Activated naive CD4-positive, alpha-beta T cell treated with anti-CD3 and anti-CD28 coated beads, Interleukin-2, amount 10 ng/mL, durations not matched to agents 7 days and 5 days (primary cell): Measurements from ENCODE around the gene FADS3.
"Not testable (repeated sequence)": the region's sequence is repeated elsewhere in the genome, so short reads cannot be mapped to it uniquely, and the experiment has no call there.

ENCODE experiments used
- CTCF ChIA-PET: fragments of 350-600 bp; sonication (Branson Sonifier 250); formaldehyde crosslinking; loops from one replicate; lab custom pipeline; 2021; ENCODE audit warnings: antibody characterized with exemption; lab: Charles Lee
- DNase-seq: peaks from one replicate; pipeline ENCODE4 v3.0.0-alpha.2; 2020
- H3K27ac Mint-ChIP-seq: one replicate; pipeline ENCODE4 v1.8.0; 2021; ENCODE audit warnings: mild to moderate bottlenecking, moderate library complexity, mixed read lengths
- H3K27me3 Mint-ChIP-seq: one replicate; pipeline ENCODE4 v1.8.0; 2021; ENCODE audit warnings: mild to moderate bottlenecking, mixed read lengths
- H3K36me3 Mint-ChIP-seq: one replicate; pipeline ENCODE4 v1.8.0; 2021; ENCODE audit warnings: mixed read lengths
- H3K4me1 Mint-ChIP-seq: one replicate; pipeline ENCODE4 v1.8.0; 2021; ENCODE audit warnings: mixed read lengths
- H3K4me3 Mint-ChIP-seq: one replicate; pipeline ENCODE4 v1.8.0; 2021; ENCODE audit warnings: mild to moderate bottlenecking, moderate library complexity, mixed read lengths
- H3K9me3 Mint-ChIP-seq: one replicate; pipeline ENCODE4 v1.8.0; 2021; ENCODE audit warnings: mixed read lengths

The FADS3 gene

GRCh38 chr11:61886643-61887042 is 4.7 kb downstream of the FADS3 start:
- CTCF ChIA-PET, result interaction anchor here (1.1 to 1.6 kb wide), 4 partner anchors 10 to 222 kb away, joined by 3 to 6 read pairs (median 4); no protein-coding TSS in a partner anchor
- peaks cover 34% of the 10 kb centered on the region for H3K27me3 Mint-ChIP-seq
- no peaks in the 10 kb centered on the region for H3K9me3 Mint-ChIP-seq
- H3K27ac Mint-ChIP-seq, result no peak overlapping the region
- no peaks in the 10 kb centered on the region for H3K36me3 Mint-ChIP-seq
- H3K4me1 Mint-ChIP-seq, result peaks cover 3% of the 10 kb centered on the region
- H3K4me3 Mint-ChIP-seq, result no peak overlapping the region
- DNase-seq, result no peak

- CTCF ChIA-PET, result interaction anchor here (1.2 to 1.4 kb wide), 3 partner anchors 12 to 223 kb away, joined by 3 to 6 read pairs (median 4); no protein-coding TSS in a partner anchor
- no peak overlapping the region for H3K27ac Mint-ChIP-seq
- no peak for DNase-seq
- no peaks in the 10 kb centered on the region for H3K36me3 Mint-ChIP-seq
- peaks cover 33% of the 10 kb centered on the region for H3K27me3 Mint-ChIP-seq
- no peaks in the 10 kb centered on the region for H3K9me3 Mint-ChIP-seq
- no peak overlapping the region for H3K4me3 Mint-ChIP-seq
- peaks cover 3% of the 10 kb centered on the region for H3K4me1 Mint-ChIP-seq
These were observed 5.4 kb downstream of the FADS3 start for GRCh38 chr11:61885784-61886580.

DNA sequence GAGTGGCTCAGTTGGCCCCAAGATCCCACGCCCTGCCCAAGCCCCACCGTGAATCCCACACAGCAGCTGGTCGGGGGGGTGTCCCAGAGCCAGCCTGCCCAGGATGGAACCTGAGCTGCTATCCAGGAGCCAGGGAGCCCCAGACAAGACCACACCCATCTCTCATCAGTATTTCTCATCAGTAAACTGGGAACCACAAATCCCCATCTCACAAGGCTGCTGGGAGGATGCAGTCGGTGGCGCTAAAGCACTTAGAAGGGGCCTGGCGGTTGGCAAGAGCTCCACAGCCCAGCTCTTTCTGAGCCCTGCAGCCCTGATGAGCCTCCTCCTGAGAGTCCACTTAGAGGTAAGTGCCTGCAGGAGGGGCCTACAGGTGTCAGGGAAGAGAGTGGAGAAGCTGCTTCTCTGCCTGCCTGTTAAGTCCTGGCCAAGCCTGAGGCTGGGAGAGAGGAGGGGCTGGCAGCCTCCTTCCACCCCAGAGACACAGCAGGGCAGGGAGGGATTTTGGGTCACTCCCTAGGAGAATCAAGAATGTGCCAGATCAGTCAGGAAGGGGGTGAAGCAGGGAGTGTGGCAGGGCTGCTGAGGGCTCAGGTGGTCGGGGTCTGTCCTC is 6.1 kb downstream of the FADS3 start:
- no peaks in the 10 kb centered on the region for H3K9me3 Mint-ChIP-seq
- no peaks in the 10 kb centered on the region for H3K36me3 Mint-ChIP-seq
- no peak overlapping the region for H3K4me3 Mint-ChIP-seq
- H3K27ac Mint-ChIP-seq, result no peak overlapping the region
- H3K4me1 Mint-ChIP-seq, result no peaks in the 10 kb centered on the region
- CTCF ChIA-PET, result interaction anchor here (0.8 to 1.5 kb wide), 5 partner anchors 13 to 223 kb away, joined by 3 to 6 read pairs (median 4); no protein-coding TSS in a partner anchor
- H3K27me3 Mint-ChIP-seq, result peaks cover 29% of the 10 kb centered on the region
- DNase-seq, result no peak

DNA sequence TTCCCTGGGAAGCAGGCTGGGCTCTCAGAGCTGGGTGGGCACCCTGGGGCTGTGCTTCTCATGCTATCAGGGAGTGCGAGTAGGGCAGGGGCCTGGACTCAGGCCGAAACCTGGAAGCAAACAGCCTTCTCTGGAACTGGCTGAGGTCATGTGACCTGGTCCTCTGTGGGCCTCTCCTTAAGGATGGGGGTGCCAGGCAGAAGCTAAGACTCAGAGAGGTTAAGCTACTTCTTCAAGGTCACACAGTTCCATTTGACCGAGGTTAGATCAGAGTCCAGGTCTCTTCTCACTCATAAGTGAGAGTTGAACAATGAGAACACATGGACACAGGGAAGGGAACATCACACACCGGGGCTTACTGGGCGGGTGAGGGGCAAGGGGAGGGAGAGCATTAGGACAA is 7.4 kb downstream of the FADS3 start:
- CTCF ChIA-PET, result interaction anchor here (1.5 kb wide), 2 partner anchors 14 to 86 kb away, joined by 3 to 4 read pairs; no protein-coding TSS in a partner anchor
- no peaks in the 10 kb centered on the region for H3K4me1 Mint-ChIP-seq
- DNase-seq, result no peak
- H3K4me3 Mint-ChIP-seq, result no peak overlapping the region
- no peaks in the 10 kb centered on the region for H3K9me3 Mint-ChIP-seq
- peaks cover 26% of the 10 kb centered on the region for H3K27me3 Mint-ChIP-seq
- no peaks in the 10 kb centered on the region for H3K36me3 Mint-ChIP-seq
- H3K27ac Mint-ChIP-seq, result no peak overlapping the region

DNA sequence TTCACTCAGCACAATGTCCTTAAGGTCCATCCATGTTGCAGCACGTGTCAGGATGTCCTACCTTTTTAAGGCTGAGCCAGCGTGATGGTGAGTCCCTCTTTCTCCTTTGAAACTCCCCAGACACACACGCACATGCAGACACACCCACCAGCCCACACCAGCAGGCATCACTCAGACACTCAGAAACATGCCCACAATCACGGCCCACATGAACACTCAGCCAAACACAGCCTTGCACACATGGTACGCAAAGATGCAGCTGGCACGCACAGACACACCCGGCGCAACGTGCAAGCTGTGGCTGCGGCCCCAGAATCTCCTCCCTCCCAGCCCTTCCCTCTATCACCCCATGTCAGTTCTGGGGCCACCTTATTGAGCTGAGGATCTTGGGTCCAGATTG is 8.0 kb downstream of the FADS3 start:
- no peaks in the 10 kb centered on the region for H3K36me3 Mint-ChIP-seq
- CTCF ChIA-PET, result interaction anchor here (1.5 kb wide), 1 partner anchor 15 kb away, joined by 4 read pairs; no protein-coding TSS in a partner anchor
- no peak overlapping the region for H3K27ac Mint-ChIP-seq
- no peaks in the 10 kb centered on the region for H3K4me1 Mint-ChIP-seq
- no peak for DNase-seq
- H3K27me3 Mint-ChIP-seq, result peaks cover 26% of the 10 kb centered on the region
- no peak overlapping the region for H3K4me3 Mint-ChIP-seq
- H3K9me3 Mint-ChIP-seq, result no peaks in the 10 kb centered on the region

GRCh38 chr11:61882879-61883278 is 8.5 kb downstream of the FADS3 start:
- Mint-ChIP-seq H3K27me3 (peaks cover 30% of the 10 kb centered on the region), H3K9me3 (no peaks in the 10 kb centered on the region), H3K4me3 (no peak overlapping the region), H3K36me3 (no peaks in the 10 kb centered on the region), H3K27ac (no peak overlapping the region), H3K4me1 (no peaks in the 10 kb centered on the region)
- no peak for DNase-seq
- CTCF ChIA-PET, result interaction anchor here (1.5 to 1.7 kb wide), 2 partner anchors 15 to 199 kb away, joined by 4 read pairs; no protein-coding TSS in a partner anchor

DNA sequence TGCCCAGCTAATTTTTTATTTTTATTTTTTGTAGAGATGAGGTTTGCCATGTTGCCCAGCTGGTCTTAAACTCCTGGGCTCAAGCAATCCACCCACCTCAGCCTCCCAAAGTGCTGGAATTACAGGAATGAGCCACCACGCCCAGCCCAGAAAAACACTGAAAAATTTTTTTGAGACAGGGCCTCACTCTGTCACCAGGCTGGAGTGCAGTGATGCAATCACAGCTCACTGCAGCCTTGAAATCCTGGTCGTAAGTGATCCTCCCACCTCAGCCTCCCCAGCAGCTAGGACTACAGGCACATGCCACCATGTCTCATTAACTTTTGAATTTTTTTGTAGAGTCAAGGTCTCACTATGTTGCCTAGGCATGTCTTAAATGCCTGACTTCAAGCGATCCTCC is 9.1 kb downstream of the FADS3 start:
- H3K4me3 Mint-ChIP-seq, DNase-seq, H3K27ac Mint-ChIP-seq, H3K4me1 Mint-ChIP-seq, H3K36me3 Mint-ChIP-seq, H3K9me3 Mint-ChIP-seq: not testable (repeated sequence)
- CTCF ChIA-PET, result interaction anchor here (1.7 to 2.0 kb wide), 2 partner anchors 11 to 200 kb away, joined by 4 to 8 read pairs; no protein-coding TSS in a partner anchor
- peaks cover 29% of the 10 kb centered on the region for H3K27me3 Mint-ChIP-seq

DNA sequence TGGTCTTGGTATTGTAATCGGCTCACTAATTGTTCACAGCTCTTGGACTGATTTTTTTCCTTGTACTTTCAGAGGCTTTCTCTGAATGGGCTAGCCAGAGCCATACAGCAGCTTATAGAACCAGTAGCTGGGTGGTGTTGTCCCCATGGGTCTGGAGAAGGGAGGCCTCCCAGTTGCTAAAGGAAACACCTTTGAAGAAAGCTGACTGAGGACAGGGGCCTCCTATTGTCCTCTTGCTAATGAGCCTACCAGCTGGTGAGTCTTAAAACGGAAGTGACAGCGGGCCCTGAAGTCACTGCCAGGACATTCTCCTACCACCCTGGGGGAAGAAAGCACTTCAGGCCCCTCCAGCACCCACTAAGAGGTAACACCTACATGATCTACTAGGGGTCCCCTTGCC is 9.9 kb downstream of the FADS3 start:
- Mint-ChIP-seq H3K36me3 (no peaks in the 10 kb centered on the region), H3K4me3 (no peak overlapping the region), H3K9me3 (no peaks in the 10 kb centered on the region), H3K27me3 (peaks cover 24% of the 10 kb centered on the region), H3K4me1 (no peaks in the 10 kb centered on the region), H3K27ac (no peak overlapping the region)
- DNase-seq, result no peak
- CTCF ChIA-PET, result interaction anchor here (0.7 to 2.0 kb wide), 3 partner anchors 11 to 201 kb away, joined by 3 to 8 read pairs (median 4); no protein-coding TSS in a partner anchor

- H3K36me3 Mint-ChIP-seq, result no peaks in the 10 kb centered on the region
- H3K27ac Mint-ChIP-seq, result no peak overlapping the region
- no peak for DNase-seq
- no peak overlapping the region for H3K4me3 Mint-ChIP-seq
- no peaks in the 10 kb centered on the region for H3K4me1 Mint-ChIP-seq
- H3K9me3 Mint-ChIP-seq, result no peaks in the 10 kb centered on the region
- CTCF ChIA-PET, result interaction anchor here (0.7 to 2.0 kb wide), 2 partner anchors 10 to 19 kb away, joined by 3 to 8 read pairs; no protein-coding TSS in a partner anchor
- H3K27me3 Mint-ChIP-seq, result peaks cover 24% of the 10 kb centered on the region
These were observed 10.9 kb downstream of the FADS3 start for GRCh38 chr11:61880454-61880853.

DNA sequence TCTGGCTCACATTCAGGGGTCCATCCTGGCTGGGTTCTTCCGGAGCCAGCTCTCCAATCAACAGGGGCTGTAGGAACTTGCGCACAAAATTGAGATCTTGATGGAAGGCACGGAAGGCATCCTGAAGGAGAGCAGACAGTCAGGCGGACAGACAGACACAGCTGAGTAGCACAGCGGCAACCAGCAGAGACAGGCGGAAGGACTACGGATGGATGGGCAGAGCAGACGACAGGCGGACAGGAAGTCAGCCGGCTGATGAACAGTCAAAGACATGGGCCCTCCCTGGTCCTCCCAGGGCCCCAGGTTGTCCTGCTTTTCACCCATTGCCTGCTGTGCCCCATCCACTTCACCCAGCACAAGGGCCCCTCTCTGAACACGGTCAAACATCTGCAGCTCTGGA is 11.3 kb downstream of the FADS3 start:
- H3K4me3 Mint-ChIP-seq, result no peak overlapping the region
- no peaks in the 10 kb centered on the region for H3K36me3 Mint-ChIP-seq
- CTCF ChIA-PET, result no interaction called here
- H3K4me1 Mint-ChIP-seq, result no peaks in the 10 kb centered on the region
- H3K27ac Mint-ChIP-seq, result no peak overlapping the region
- peaks cover 24% of the 10 kb centered on the region for H3K27me3 Mint-ChIP-seq
- no peaks in the 10 kb centered on the region for H3K9me3 Mint-ChIP-seq
- no peak for DNase-seq

- no peaks in the 10 kb centered on the region for H3K4me1 Mint-ChIP-seq
- CTCF ChIA-PET, result interaction anchor here (1.2 kb wide), 1 partner anchor 9 kb away, joined by 4 read pairs; no protein-coding TSS in a partner anchor
- H3K27me3 Mint-ChIP-seq, result peaks cover 26% of the 10 kb centered on the region
- H3K4me3 Mint-ChIP-seq, result no peak overlapping the region
- DNase-seq, result no peak
- no peak overlapping the region for H3K27ac Mint-ChIP-seq
- no peaks in the 10 kb centered on the region for H3K36me3 Mint-ChIP-seq
- no peaks in the 10 kb centered on the region for H3K9me3 Mint-ChIP-seq
These were observed 12.2 kb downstream of the FADS3 start for GRCh38 chr11:61879152-61879551.

- DNase-seq, result no peak
- H3K36me3 Mint-ChIP-seq, result no peaks in the 10 kb centered on the region
- peaks cover 3% of the 10 kb centered on the region for H3K4me1 Mint-ChIP-seq
- no peak overlapping the region for H3K27ac Mint-ChIP-seq
- peaks cover 47% of the 10 kb centered on the region for H3K27me3 Mint-ChIP-seq
- H3K4me3 Mint-ChIP-seq, result no peak overlapping the region
- H3K9me3 Mint-ChIP-seq, result no peaks in the 10 kb centered on the region
- CTCF ChIA-PET, result interaction anchor here (0.7 to 1.3 kb wide), 4 partner anchors 24 to 232 kb away, joined by 3 to 5 read pairs (median 4); no protein-coding TSS in a partner anchor
These were observed 15.6 kb downstream of the FADS3 start for GRCh38 chr11:61875698-61876097.

- Mint-ChIP-seq H3K9me3 (no peaks in the 10 kb centered on the region), H3K36me3 (no peaks in the 10 kb centered on the region), H3K4me1 (peaks cover 3% of the 10 kb centered on the region), H3K4me3 (no peak overlapping the region), H3K27ac (no peak overlapping the region), H3K27me3 (peaks cover 45% of the 10 kb centered on the region)
- CTCF ChIA-PET, result interaction anchor here (0.7 to 1.2 kb wide), 3 partner anchors 25 to 233 kb away, joined by 3 to 5 read pairs (median 4); no protein-coding TSS in a partner anchor
- no peak for DNase-seq
These were observed 16.5 kb downstream of the FADS3 start for GRCh38 chr11:61874853-61875252.

DNA sequence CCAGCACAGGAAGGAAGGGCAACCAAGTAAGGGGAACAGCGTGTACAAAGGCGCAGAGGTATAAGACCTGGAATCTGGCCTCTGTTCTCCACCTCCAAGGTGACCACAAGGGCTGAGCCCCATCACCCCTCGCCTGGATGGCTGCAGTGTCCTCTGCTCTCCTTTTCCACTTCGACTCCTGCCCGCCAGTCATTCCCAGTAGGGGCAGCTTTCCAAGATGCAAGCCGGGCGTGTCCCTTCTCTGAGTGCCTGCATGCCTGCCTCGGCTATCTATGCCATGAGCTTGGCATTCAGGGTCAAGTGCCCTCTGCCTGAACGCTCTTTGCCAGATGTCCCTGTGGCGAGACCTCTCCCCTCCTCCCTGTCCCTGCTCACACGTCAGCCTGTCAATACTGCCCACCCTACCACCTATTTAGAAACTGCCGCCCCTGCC is 17.0 kb downstream of the FADS3 start:
- Mint-ChIP-seq H3K4me1 (peaks cover 3% of the 10 kb centered on the region), H3K9me3 (no peaks in the 10 kb centered on the region), H3K27me3 (peaks cover 46% of the 10 kb centered on the region), H3K27ac (no peak overlapping the region), H3K36me3 (no peaks in the 10 kb centered on the region), H3K4me3 (no peak overlapping the region)
- no peak for DNase-seq
- CTCF ChIA-PET, result interaction anchor here (1.2 to 5.3 kb wide), 3 partner anchors 24 to 234 kb away, joined by 5 to 29 read pairs (median 5); no protein-coding TSS in a partner anchor
